ENCODE results near the gene RHOT1.
"Not testable (repeated sequence)": the region's sequence is repeated elsewhere in the genome, so short reads cannot be mapped to it uniquely, and the experiment has no call there.

Gene RHOT1

GRCh38 chr17:32142038-32142856, at the start of gene RHOT1:
TSS of gene RHOT1 (plus strand) at chr17:32142502. CDS start at chr17:32142693, 191 bp downstream.
- FAIRE-seq, result no peak

DNA sequence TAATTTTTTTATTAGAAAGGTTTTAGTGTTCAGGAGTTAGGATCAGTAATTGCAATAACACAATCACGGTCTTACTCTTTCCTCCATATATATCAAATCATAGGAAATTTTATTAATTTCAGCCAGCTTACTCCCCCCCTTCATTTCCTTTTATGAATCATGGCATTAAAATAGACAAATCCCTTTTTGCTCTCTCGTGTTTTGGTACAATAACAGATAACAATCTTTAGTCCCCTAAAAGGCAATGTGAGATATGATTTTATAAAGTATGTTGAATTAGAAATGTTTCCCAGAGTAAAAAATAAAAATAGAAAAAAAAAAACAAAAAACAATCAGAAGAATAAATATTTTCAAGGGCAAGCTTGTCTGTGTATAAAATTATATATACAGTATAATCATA, 42.6 kb upstream of the RHOT1 start:
- FAIRE-seq, result no peak

- not testable (repeated sequence) for FAIRE-seq
Observed at GRCh38 chr17:32100323-32100722, 42.0 kb upstream of the RHOT1 start.

- no peak for FAIRE-seq
Observed at GRCh38 chr17:32100971-32101631, 41.2 kb upstream of the RHOT1 start.

DNA sequence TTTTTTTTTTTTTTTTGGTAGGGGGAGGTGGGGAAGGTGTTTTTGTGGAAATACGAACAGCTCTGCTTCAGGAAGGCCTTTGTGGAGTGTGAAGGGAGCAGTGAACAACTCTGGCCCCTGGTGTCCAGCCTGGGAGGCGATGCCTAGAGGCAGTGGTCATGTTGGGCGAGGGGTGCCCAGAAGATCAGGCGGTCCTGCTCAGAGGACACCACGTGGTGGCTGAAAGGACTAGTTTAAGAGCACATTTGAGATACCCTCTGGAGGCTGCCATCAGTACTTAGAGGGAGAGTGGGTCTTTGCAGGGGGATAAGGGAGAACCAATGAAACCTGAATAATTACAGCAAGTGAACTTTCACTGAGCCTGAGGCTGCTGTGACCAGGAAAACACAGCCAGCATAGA, 40.1 kb upstream of the RHOT1 start:
- FAIRE-seq, result no peak

GRCh38 chr17:32102646-32103186, 39.6 kb upstream of the RHOT1 start:
- no peak for FAIRE-seq

DNA sequence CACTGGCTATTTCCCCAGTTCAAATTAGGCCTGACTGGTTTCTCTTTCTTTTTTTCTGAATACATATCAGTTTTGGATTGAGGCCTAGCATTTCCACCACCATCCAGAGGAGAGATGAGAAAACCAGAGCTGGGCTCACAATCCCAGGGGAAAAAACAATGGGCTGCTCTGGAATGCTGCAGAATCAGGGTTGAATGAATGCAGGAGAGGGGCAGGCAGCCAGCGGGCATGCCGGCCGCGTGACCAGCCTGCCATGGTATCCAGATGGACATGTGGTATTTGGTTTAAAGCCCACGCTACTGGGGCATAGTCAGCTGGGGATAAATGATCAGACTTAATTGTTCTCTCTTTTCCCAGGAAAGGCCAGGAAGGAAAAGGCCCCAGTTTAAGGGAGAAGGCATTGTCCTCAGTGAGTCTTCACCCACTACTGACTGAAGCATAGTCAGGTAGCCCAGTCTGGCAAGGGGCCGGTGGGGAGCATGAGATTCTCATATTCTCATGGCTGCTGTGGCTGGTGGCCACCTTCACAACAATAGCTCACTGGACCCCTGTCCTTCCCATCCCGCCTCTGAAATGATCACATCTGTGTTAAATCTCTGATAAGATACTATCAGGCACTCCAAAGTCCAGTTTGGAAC, 38.7 kb upstream of the RHOT1 start:
- FAIRE-seq, result no peak

- no peak for FAIRE-seq
Observed at GRCh38 chr17:32104158-32104557, 38.1 kb upstream of the RHOT1 start.

DNA sequence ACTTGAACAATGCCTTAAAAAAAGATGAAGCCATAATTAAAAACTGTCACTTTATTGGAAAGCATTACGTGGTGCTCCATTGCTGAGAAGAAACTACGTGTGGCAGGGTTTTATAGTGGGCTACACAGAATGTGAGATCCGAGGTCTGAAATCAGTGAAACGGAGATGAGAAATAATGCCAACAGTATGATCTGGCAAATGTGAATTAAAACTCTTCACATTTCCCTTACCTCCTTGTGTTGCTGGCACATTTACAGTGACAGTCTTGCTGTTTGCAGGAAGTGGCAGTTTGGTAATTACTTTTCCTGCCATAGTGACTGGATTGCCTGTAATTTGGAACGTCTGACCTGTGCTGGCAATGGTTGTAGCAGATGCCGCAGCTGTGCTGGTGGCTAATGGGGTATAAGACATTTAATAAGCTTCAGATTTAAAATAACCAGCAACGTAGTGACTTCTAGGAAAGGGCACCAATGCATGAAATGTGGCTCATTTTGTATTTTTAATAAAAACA, 35.8 kb upstream of the RHOT1 start:
- not testable (repeated sequence) for FAIRE-seq

DNA sequence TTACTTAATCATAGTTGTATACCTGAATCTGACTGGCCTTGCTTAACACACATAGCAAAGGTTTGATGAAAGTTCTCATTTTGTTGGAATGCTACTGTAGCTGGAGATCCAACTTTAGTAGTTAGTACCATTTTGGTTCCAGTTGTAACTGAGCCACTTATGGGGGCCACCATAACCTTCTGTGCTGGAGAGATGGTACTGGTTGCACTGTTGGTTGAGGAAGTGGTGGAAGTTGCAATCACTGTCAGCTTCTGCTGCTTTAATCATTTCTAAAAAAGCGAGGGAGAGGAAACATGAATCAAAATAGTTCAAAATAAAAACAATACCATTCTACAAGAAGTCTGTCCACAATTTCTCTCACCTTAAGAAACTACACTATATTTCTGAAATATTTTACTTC, 35.1 kb upstream of the RHOT1 start:
- FAIRE-seq, result not testable (repeated sequence)

- no peak for FAIRE-seq
Observed at GRCh38 chr17:32110596-32110995, 31.7 kb upstream of the RHOT1 start.

- FAIRE-seq, result no peak
Observed at GRCh38 chr17:32111141-32111771, 31.0 kb upstream of the RHOT1 start.

GRCh38 chr17:32112416-32112815, 29.9 kb upstream of the RHOT1 start:
- FAIRE-seq, result no peak

- no peak for FAIRE-seq
Observed at GRCh38 chr17:32114536-32114935, 27.8 kb upstream of the RHOT1 start.

DNA sequence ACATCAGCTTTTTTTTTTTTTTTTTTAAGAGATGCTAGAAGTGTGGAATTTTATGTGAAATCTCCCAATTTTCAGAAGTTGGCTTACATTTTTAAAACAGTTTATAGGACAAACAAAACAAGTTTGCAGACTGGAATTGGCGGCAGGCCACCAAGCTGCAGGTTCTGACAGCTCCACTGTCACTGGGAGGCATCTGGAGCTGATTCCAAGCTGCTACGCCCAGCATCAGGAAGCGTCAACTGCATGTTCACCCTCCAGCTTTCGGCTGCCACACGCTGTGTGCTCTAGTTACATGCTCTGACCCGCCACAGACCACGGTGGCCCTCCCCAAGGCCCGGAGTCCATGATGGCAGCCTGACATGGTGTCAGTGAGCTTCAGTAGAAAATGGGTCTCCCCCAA, 26.8 kb upstream of the RHOT1 start:
- not testable (repeated sequence) for FAIRE-seq

DNA sequence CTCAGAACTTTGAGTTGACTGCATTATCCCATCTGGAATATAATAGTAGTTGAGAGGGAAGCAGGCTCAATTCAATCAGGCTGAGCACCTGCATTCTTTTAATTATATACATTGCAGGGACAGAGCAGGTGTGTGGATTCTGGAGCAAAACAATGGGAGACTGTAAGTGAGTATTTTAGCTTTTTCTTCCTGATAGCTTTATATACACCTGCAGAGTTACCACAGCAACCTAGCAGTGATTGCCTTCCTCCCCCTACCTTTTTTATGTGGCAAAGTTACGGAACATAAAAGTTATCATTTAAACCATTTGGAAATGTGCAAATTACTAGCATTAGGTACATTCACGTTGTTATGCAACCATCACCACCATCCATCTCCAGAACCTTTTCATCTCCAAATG, 25.4 kb upstream of the RHOT1 start:
- no peak for FAIRE-seq

DNA sequence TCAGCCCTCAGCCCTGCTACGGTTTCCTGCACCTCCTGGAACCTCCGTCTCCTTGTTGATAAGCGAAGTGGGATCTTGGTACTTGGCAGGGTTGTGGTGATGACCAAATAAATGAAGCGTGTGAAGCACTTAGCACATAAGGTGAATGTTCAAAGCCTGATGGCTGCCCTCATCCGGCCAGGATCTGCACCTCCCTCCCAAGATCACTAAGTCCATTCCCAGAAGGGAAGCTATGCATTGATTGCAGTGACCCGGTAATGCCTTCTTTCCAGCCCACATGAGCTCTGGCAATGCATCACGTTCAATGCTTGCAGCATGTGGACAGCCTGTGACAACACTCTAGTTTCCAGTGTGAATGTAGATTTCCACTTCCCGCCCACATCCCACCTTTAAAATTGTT, 24.9 kb upstream of the RHOT1 start:
- no peak for FAIRE-seq

DNA sequence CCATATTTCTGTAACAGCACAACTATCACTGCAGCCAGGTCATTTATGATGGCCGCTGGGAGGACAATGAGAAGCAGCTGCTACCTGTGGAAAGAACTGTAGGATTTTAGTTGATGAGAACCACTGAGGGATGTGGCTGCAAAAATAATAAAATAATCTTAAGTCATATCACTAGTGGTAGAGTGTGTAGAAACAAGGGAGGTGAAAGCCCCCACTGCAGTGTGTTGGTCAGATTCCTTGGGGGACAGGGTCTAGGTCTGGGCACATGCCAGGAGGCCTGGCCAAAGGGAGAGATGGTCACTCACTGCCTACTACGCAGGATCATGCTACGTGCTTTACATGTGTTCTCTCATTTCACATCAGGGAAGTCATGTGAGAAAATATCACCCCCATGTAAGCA, 24.2 kb upstream of the RHOT1 start:
- not testable (repeated sequence) for FAIRE-seq

DNA sequence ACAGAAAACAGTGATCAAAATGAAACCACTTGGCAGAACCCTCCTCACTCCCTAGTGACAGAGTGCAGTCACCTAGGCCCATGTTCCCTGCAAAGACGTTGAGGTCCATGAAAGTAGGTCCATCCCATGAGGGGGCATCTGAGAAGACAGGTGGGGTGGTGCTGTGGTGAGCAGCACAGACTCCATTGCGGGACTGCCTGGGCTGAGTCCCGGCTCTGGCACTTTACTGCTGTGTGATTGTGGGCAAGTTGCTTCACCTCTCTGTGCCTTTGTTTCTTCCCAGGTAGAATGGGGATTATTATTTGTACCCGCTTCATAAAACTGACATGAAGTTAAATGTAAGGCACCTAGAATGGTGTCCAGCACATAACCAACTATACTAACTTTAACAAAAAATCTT, 23.5 kb upstream of the RHOT1 start:
- no peak for FAIRE-seq

- FAIRE-seq, result no peak
Observed at GRCh38 chr17:32120141-32120540, 22.2 kb upstream of the RHOT1 start.

GRCh38 chr17:32120716-32121115, 21.6 kb upstream of the RHOT1 start:
- FAIRE-seq, result no peak

GRCh38 chr17:32123782-32124181, 18.5 kb upstream of the RHOT1 start:
- no peak for FAIRE-seq
